DND-41 (cell line): Measurements from ENCODE around the gene ISG20L2.

Source experiments
- ATAC-seq: fragments of 200-7000 bp; cut with Tn5 transposase; 3 replicates; pipeline ENCODE4 v1.9.1; 2021; ENCODE audit warnings: low read depth; ENCODE audit not compliant: insufficient read depth
- DNase-seq: peaks from one replicate; pipeline ENCODE4 v3.0.0-alpha.2; 2020
- H2AFZ ChIP-seq: 2 replicates; pipeline ENCODE4 v1.6.0; 2012; ENCODE audit warnings: low read depth, low read length
- H3K27ac ChIP-seq: 2 replicates; pipeline ENCODE4 v1.5.1; 2012; ENCODE audit warnings: low read length, inconsistent platforms
- H3K27me3 ChIP-seq: fragments of 200-600 bp; sonication (generic); 2 replicates; pipeline ENCODE4 v1.6.0; 2012; ENCODE audit warnings: low read length, mild to moderate bottlenecking, inconsistent platforms; ENCODE audit not compliant: insufficient read depth, poor library complexity
- H3K36me3 ChIP-seq: 2 replicates; pipeline ENCODE4 v1.5.1; 2012; ENCODE audit warnings: low read length, inconsistent platforms; ENCODE audit not compliant: insufficient read depth
- H3K4me1 ChIP-seq: 2 replicates; pipeline ENCODE4 v1.5.1; 2012; ENCODE audit warnings: mild to moderate bottlenecking, low read length; ENCODE audit not compliant: insufficient read depth
- H3K4me2 ChIP-seq: 2 replicates; pipeline ENCODE4 v1.6.0; 2012; ENCODE audit warnings: mild to moderate bottlenecking, moderate library complexity, low read length, inconsistent platforms; ENCODE audit not compliant: insufficient read depth
- H3K4me3 ChIP-seq, 2 experiments: fragments of 200-600 bp in 1 of 2; shearing (Covaris generic) in 1 of 2; 2 replicates each; pipeline ENCODE4 v1.5.1; 2012 to 2016; ENCODE audit warnings: inconsistent platforms in 2 of 2, low read length in 2 of 2, mild to moderate bottlenecking in 2 of 2, low read depth in 1 of 2, moderate library complexity in 1 of 2
- H3K79me2 ChIP-seq: 2 replicates; pipeline ENCODE4 v1.6.0; 2012; ENCODE audit warnings: low read length, inconsistent platforms; ENCODE audit not compliant: insufficient read depth
- H3K9ac ChIP-seq: 2 replicates; pipeline ENCODE4 v1.6.0; 2012; ENCODE audit warnings: low read depth, mild to moderate bottlenecking, inconsistent platforms, low read length, moderate library complexity
- H3K9me3 ChIP-seq: 2 replicates; pipeline ENCODE4 v1.5.1; 2012; ENCODE audit warnings: low read length, moderate library complexity, mild to moderate bottlenecking, inconsistent platforms; ENCODE audit not compliant: insufficient read depth, severe bottlenecking
- H4K20me1 ChIP-seq: 2 replicates; pipeline ENCODE4 v1.6.0; 2012; ENCODE audit warnings: low read length; ENCODE audit not compliant: insufficient read depth
- CTCF ChIP-seq: IDR thresholded peaks from 2 replicates; pipeline ENCODE4 v1.5.1; 2012; ENCODE audit warnings: borderline replicate concordance, low read length, moderate library complexity, mild to moderate bottlenecking; ENCODE audit not compliant: poor library complexity, severe bottlenecking; ENCODE audit errors: extremely low read depth
- EZH2 ChIP-seq: IDR thresholded peaks from 3 replicates; pipeline ENCODE4 v1.6.1; 2012; ENCODE audit warnings: borderline replicate concordance, low read depth, mild to moderate bottlenecking, moderate library complexity, low read length, inconsistent platforms; ENCODE audit not compliant: severe bottlenecking

ISG20L2 gene

GRCh38 chr1:156733989-156734584 lies 5.5 kb upstream of the ISG20L2 start:
- Histone ChIP-seq H3K4me3 (no peak overlapping the region), H3K27me3 (no peaks in the 10 kb centered on the region), H3K9ac (no peak overlapping the region), H3K9me3 (no peaks in the 10 kb centered on the region), H3K79me2 (peaks cover 8% of the 10 kb centered on the region), H3K4me1 (peaks cover 11% of the 10 kb centered on the region), H2AFZ (no peak overlapping the region), H3K27ac (no peak overlapping the region), H4K20me1 (no peaks in the 10 kb centered on the region), H3K36me3 (peaks cover 38% of the 10 kb centered on the region), H3K4me2 (no peak overlapping the region)
- ATAC-seq (no peak), DNase-seq (no peak)
- TF ChIP-seq EZH2 (no peak), CTCF (no peak)

- ATAC-seq (peak; percentile 72), DNase-seq (no peak)
- Histone ChIP-seq H3K4me3 (peak within 1 kb of the TSS; percentile 77 to 78), H3K36me3 (peaks cover 40% of the 10 kb centered on the region), H3K9ac (peak within 1 kb of the TSS; percentile 78), H2AFZ (peak within 1 kb of the TSS; percentile 97), H3K79me2 (peaks cover 60% of the 10 kb centered on the region), H3K27ac (peak within 1 kb of the TSS; percentile 82), H3K4me1 (peaks cover 56% of the 10 kb centered on the region), H3K9me3 (no peaks in the 10 kb centered on the region), H3K4me2 (peak within 1 kb of the TSS; percentile 92), H3K27me3 (no peaks in the 10 kb centered on the region), H4K20me1 (peaks cover 42% of the 10 kb centered on the region)
- TF ChIP-seq EZH2: no peak
These were observed 504 bp downstream of the ISG20L2 start, which contains the start of gene METTL25B for GRCh38 chr1:156727926-156728598. METTL25B (plus strand) TSS chr1:156728469; CDS start chr1:156729105, 636 bp downstream.

- Histone ChIP-seq H2AFZ (peak overlapping the region; percentile 86), H3K4me3 (peak overlapping the region; percentile 77 to 78), H3K27ac (peak overlapping the region; percentile 82), H3K9me3 (no peaks in the 10 kb centered on the region), H3K4me2 (peak overlapping the region; percentile 92), H3K9ac (peak overlapping the region; percentile 78), H3K79me2 (peaks cover 63% of the 10 kb centered on the region), H4K20me1 (peaks cover 46% of the 10 kb centered on the region), H3K4me1 (peaks cover 56% of the 10 kb centered on the region), H3K27me3 (no peaks in the 10 kb centered on the region), H3K36me3 (peaks cover 45% of the 10 kb centered on the region)
- ATAC-seq: no peak
- no peak for DNase-seq
- TF ChIP-seq CTCF: no peak
- TF ChIP-seq EZH2: no peak
These were observed 1.1 kb downstream of the ISG20L2 start for GRCh38 chr1:156727492-156727891.

GRCh38 chr1:156726549-156727226 lies 1.9 kb downstream of the ISG20L2 start:
- H3K79me2 ChIP-seq: peaks cover 63% of the 10 kb centered on the region
- ATAC-seq: no peak
- peaks cover 46% of the 10 kb centered on the region for H4K20me1 ChIP-seq
- peak overlapping the region; percentile 92 for H3K4me2 ChIP-seq
- peak; percentile 65 for DNase-seq
- peak overlapping the region; percentile 78 for H3K9ac ChIP-seq
- no peaks in the 10 kb centered on the region for H3K27me3 ChIP-seq
- no peak overlapping the region for H2AFZ ChIP-seq
- H3K4me3 ChIP-seq: peak overlapping the region; percentile 77 to 78; a peak in 3 of 4 replicates
- peaks cover 56% of the 10 kb centered on the region for H3K4me1 ChIP-seq
- TF ChIP-seq CTCF (peak; percentile 79), EZH2 (no peak)
- peak overlapping the region; percentile 82 for H3K27ac ChIP-seq
- no peaks in the 10 kb centered on the region for H3K9me3 ChIP-seq
- H3K36me3 ChIP-seq: peaks cover 46% of the 10 kb centered on the region
